Measurements from ENCODE around the gene APCDD1L.

DNA sequence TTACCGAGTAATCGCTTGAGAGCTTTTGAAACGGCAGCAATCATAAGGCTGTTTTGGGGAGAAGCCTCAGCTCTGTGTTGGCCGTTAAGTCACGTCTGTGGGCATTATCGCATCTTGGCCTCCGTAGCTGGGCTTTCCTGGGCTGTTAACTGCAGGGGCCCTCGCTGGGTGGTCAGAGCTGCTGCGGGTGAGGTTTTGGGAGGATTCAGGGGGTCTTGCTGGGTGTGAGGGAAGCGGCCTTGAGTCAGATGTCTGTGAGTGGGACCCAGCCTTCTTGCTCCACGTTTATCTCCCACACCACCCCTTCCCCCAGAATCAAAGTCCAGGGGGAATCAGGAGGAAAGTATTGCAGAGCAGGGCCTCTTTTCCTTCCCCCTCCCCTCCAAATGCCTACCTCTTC lies 3.2 kb upstream of the APCDD1L start:
- TF ChIP-seq, protein P1, sequence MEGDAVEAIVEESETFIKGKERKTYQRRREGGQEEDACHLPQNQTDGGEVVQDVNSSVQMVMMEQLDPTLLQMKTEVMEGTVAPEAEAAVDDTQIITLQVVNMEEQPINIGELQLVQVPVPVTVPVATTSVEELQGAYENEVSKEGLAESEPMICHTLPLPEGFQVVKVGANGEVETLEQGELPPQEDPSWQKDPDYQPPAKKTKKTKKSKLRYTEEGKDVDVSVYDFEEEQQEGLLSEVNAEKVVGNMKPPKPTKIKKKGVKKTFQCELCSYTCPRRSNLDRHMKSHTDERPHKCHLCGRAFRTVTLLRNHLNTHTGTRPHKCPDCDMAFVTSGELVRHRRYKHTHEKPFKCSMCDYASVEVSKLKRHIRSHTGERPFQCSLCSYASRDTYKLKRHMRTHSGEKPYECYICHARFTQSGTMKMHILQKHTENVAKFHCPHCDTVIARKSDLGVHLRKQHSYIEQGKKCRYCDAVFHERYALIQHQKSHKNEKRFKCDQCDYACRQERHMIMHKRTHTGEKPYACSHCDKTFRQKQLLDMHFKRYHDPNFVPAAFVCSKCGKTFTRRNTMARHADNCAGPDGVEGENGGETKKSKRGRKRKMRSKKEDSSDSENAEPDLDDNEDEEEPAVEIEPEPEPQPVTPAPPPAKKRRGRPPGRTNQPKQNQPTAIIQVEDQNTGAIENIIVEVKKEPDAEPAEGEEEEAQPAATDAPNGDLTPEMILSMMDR (IDR thresholded peaks at IDR 0.05; ENCODE audit: low read depth, low read length, missing input control), result no peak
- TF ChIP-seq, protein P2, sequence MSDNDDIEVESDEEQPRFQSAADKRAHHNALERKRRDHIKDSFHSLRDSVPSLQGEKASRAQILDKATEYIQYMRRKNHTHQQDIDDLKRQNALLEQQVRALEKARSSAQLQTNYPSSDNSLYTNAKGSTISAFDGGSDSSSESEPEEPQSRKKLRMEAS (IDR thresholded peaks at IDR 0.05), result no peak
- TF ChIP-seq, protein P3, sequence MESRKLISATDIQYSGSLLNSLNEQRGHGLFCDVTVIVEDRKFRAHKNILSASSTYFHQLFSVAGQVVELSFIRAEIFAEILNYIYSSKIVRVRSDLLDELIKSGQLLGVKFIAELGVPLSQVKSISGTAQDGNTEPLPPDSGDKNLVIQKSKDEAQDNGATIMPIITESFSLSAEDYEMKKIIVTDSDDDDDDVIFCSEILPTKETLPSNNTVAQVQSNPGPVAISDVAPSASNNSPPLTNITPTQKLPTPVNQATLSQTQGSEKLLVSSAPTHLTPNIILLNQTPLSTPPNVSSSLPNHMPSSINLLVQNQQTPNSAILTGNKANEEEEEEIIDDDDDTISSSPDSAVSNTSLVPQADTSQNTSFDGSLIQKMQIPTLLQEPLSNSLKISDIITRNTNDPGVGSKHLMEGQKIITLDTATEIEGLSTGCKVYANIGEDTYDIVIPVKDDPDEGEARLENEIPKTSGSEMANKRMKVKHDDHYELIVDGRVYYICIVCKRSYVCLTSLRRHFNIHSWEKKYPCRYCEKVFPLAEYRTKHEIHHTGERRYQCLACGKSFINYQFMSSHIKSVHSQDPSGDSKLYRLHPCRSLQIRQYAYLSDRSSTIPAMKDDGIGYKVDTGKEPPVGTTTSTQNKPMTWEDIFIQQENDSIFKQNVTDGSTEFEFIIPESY (IDR thresholded peaks at IDR 0.05), result no peak
- TF ChIP-seq TAF1 (conservative IDR thresholded peaks at IDR 0.05), result no peak
- no peak for TF ChIP-seq GABPA (IDR thresholded peaks at IDR 0.05 in 1 of 2, conservative IDR thresholded peaks at IDR 0.05 in 1 of 2)
- TF ChIP-seq RAD21 (IDR thresholded peaks at IDR 0.05), result no peak
- TF ChIP-seq JUND (IDR thresholded peaks at IDR 0.05), result no peak
- TF ChIP-seq FOXA1 (IDR thresholded peaks at IDR 0.05), result no peak
- TF ChIP-seq EGR1 (IDR thresholded peaks at IDR 0.05; ENCODE audit: low read depth in 2 of 2), result no peak
